HAP-1 (cell line): Measurements from ENCODE around the gene SSPN.

Source experiments
- DNase-seq, 2 experiments: peaks; one replicate each; pipeline ENCODE4 v3.0.0-alpha.2; 2016 to 2020; ENCODE audit warnings: low spot score in 2 of 2
- H3K27me3 ChIP-seq: fragments of 250-450 bp; sonication (Bioruptor Pico); 2 replicates; pipeline ENCODE4 v1.5.1; 2020; ENCODE audit warnings: low read depth, mild to moderate bottlenecking, moderate library complexity
- H3K36me3 ChIP-seq: fragments of 250-450 bp; sonication (Bioruptor Pico); replicated peaks from 2 replicates; pipeline ENCODE4 v1.5.1; 2020; ENCODE audit warnings: mild to moderate bottlenecking
- H3K4me1 ChIP-seq: fragments of 250-450 bp; sonication (Bioruptor Pico); 2 replicates; pipeline ENCODE4 v1.5.1; 2020; ENCODE audit warnings: mild to moderate bottlenecking
- H3K4me3 ChIP-seq: fragments of 250-450 bp; sonication (Bioruptor Pico); 2 replicates; pipeline ENCODE4 v1.5.1; 2020; ENCODE audit warnings: mild to moderate bottlenecking, moderate library complexity
- H3K9me3 ChIP-seq: fragments of 250-450 bp; sonication (Bioruptor Pico); 2 replicates; pipeline ENCODE4 v1.5.1; 2020; ENCODE audit warnings: mild to moderate bottlenecking, moderate library complexity
- in situ Hi-C: fragments of 300-500 bp; cut with MboI; formaldehyde crosslinking; loops from 3 replicates; pipeline ENCODE4 v1.14.3; 2020; ENCODE audit warnings: low sequenced_read_pairs, inconsistent platforms, mixed read lengths

SSPN gene

GRCh38 chr12:26282339-26282940 lies 87.1 kb downstream of the SSPN start:
- H3K9me3 ChIP-seq = no peaks in the 10 kb centered on the region
- DNase-seq = no peak
- H3K4me3 ChIP-seq = no peak overlapping the region
- no peaks in the 10 kb centered on the region; the same call in 1 of the 2 replicates for H3K4me1 ChIP-seq
- in situ Hi-C loops = no loop called here
- H3K36me3 ChIP-seq = no peaks in the 10 kb centered on the region
- H3K27me3 ChIP-seq = no peaks in the 10 kb centered on the region

GRCh38 chr12:26283046-26283445 lies 87.7 kb downstream of the SSPN start:
- Histone ChIP-seq H3K36me3 (no peaks in the 10 kb centered on the region), H3K9me3 (no peaks in the 10 kb centered on the region), H3K4me1 (no peaks in the 10 kb centered on the region; the same call in 1 of the 2 replicates), H3K27me3 (no peaks in the 10 kb centered on the region), H3K4me3 (no peak overlapping the region)
- in situ Hi-C loops = no loop called here
- no peak for DNase-seq

- DNase-seq = no peak
- in situ Hi-C loops = no loop called here
- H3K4me1 ChIP-seq = no peaks in the 10 kb centered on the region; the same call in 1 of the 2 replicates
- no peaks in the 10 kb centered on the region for H3K36me3 ChIP-seq
- H3K27me3 ChIP-seq = no peaks in the 10 kb centered on the region
- H3K9me3 ChIP-seq = no peaks in the 10 kb centered on the region
- H3K4me3 ChIP-seq = no peak overlapping the region
These were observed 88.2 kb downstream of the SSPN start for GRCh38 chr12:26283617-26284016.

GRCh38 chr12:26285401-26285800 lies 90.0 kb downstream of the SSPN start:
- H3K27me3 ChIP-seq = no peaks in the 10 kb centered on the region
- H3K4me1 ChIP-seq = no peaks in the 10 kb centered on the region; the same call in 1 of the 2 replicates
- in situ Hi-C loops = no loop called here
- no peak for DNase-seq
- no peaks in the 10 kb centered on the region for H3K9me3 ChIP-seq
- no peaks in the 10 kb centered on the region for H3K36me3 ChIP-seq
- no peak overlapping the region for H3K4me3 ChIP-seq

DNA sequence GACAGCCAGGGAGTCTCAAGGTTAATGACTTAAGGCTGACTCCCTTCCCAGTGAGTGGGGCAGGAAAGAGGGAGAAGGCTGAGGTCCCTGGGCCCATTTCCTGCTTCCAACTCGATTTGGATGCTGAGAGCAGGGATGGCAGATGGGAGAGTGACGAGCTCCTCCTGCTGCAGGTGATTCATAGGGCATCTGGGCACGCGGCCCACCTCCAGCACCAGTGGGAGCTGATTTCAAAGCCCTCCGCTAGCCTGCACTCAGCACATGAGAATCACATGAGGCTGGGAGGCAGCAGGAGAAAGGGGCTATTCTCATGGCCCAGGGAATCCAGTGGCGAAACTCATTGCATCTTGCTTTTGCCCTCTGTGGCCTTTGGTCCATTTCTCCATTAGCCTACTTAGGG lies 90.8 kb downstream of the SSPN start:
- in situ Hi-C loops = no loop called here
- H3K27me3 ChIP-seq = no peaks in the 10 kb centered on the region
- no peaks in the 10 kb centered on the region for H3K36me3 ChIP-seq
- H3K9me3 ChIP-seq = no peaks in the 10 kb centered on the region
- no peaks in the 10 kb centered on the region; the same call in 1 of the 2 replicates for H3K4me1 ChIP-seq
- no peak for DNase-seq
- no peak overlapping the region for H3K4me3 ChIP-seq

- Histone ChIP-seq H3K36me3 (no peaks in the 10 kb centered on the region), H3K4me1 (no peaks in the 10 kb centered on the region), H3K9me3 (no peaks in the 10 kb centered on the region), H3K27me3 (no peaks in the 10 kb centered on the region), H3K4me3 (no peak overlapping the region)
- in situ Hi-C loops = no loop called here
- no peak for DNase-seq
These were observed 92.5 kb downstream of the SSPN start for GRCh38 chr12:26287671-26288381.

- H3K4me3 ChIP-seq = no peak overlapping the region
- H3K27me3 ChIP-seq = no peaks in the 10 kb centered on the region
- peaks cover 12% of the 10 kb centered on the region for H3K4me1 ChIP-seq
- no peaks in the 10 kb centered on the region for H3K9me3 ChIP-seq
- in situ Hi-C loops = no loop called here
- no peaks in the 10 kb centered on the region for H3K36me3 ChIP-seq
- DNase-seq = no peak
These were observed 95.2 kb downstream of the SSPN start for GRCh38 chr12:26290565-26290964.

GRCh38 chr12:26292596-26292995 lies 97.2 kb downstream of the SSPN start:
- Histone ChIP-seq H3K36me3 (no peaks in the 10 kb centered on the region), H3K4me3 (no peak overlapping the region), H3K27me3 (no peaks in the 10 kb centered on the region), H3K4me1 (peaks cover 13% of the 10 kb centered on the region), H3K9me3 (no peaks in the 10 kb centered on the region)
- no peak for DNase-seq
- in situ Hi-C loops = no loop called here

GRCh38 chr12:26293612-26294011 lies 98.2 kb downstream of the SSPN start:
- H3K27me3 ChIP-seq = no peaks in the 10 kb centered on the region
- H3K9me3 ChIP-seq = no peaks in the 10 kb centered on the region
- peaks cover 13% of the 10 kb centered on the region for H3K4me1 ChIP-seq
- DNase-seq = no peak
- H3K4me3 ChIP-seq = no peak overlapping the region
- H3K36me3 ChIP-seq = no peaks in the 10 kb centered on the region
- in situ Hi-C loops = no loop called here

GRCh38 chr12:26295001-26295400 lies 99.6 kb downstream of the SSPN start:
- Histone ChIP-seq H3K4me3 (no peak overlapping the region), H3K4me1 (peaks cover 13% of the 10 kb centered on the region), H3K36me3 (no peaks in the 10 kb centered on the region), H3K27me3 (no peaks in the 10 kb centered on the region), H3K9me3 (no peaks in the 10 kb centered on the region)
- DNase-seq = peak; percentile 69 to 95
- in situ Hi-C loops = no loop called here

DNA sequence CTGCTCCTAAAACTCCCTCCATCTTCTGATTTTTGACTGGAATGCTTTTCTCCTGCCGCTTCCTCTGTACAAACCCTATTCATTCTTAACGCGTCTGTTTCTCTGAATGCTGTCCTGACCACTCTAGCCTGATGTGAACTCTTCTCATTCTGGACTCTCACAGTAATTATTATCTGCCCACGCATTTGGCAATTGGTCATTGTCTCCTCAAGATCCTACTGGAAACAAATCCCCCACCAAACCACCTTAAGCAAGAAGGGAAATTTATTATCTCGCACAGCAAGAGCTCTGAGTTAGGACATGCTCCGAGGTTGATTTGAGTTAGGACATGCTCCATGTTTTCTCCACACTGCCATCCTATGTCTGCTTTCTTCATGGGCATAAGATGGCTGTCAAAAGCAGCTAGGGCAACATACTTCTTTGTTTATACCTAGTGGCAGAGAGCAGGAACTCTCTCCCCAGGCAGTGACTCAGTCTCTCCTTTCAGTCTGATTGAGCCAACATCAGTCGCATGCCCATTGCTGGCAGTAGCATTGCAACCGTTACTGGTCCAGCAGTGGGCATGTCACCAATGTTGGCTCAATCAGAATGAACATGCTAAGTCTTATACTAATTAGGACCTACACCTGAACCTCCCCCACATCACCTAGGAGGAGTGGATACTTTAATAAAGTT lies 102.2 kb downstream of the SSPN start:
- Histone ChIP-seq H3K27me3 (no peaks in the 10 kb centered on the region), H3K9me3 (no peaks in the 10 kb centered on the region), H3K4me1 (peaks cover 13% of the 10 kb centered on the region), H3K4me3 (no peak overlapping the region), H3K36me3 (no peaks in the 10 kb centered on the region)
- in situ Hi-C loops = no loop called here
- no peak for DNase-seq

DNA sequence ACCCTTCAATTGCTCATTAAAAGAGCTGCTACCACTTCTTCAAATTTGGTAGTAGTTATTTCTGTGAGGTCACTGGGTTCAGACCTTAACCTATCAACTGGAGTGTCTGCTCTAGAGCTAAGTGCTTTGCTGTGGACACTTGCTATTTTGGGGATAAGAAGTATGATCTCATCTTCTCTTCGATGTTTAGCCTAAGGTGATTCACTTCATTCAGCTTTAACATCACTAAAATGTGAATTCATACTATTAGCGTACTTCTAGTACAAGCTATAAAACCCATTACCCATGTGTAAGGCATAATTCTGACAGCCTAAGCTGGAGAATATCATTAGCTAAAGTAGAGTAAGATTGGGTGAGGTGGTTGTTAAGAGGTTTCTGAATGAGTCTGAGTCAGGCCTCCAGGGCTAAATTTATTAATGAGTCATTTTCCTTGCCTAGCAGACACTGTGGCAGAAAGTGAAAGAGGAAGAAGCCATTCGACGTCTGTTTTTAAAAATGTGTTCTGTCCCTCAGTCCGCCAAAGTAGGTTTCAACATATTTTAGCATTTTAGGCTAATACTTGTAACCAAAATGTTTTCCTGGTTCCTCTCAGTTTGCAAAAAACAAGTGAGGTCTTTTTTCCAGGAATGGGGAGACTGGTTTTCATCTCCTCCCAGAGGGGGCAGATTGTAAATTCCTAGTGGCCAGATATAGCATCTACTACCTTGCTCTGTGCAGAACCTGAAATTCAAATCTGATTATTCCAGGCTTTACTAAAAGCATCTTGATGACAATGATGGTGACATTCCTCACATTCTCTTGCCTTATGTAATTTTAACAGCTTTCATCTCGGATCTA lies 103.6 kb downstream of the SSPN start:
- H3K36me3 ChIP-seq = no peaks in the 10 kb centered on the region

GRCh38 chr12:26299751-26300150 lies 104.4 kb downstream of the SSPN start:
- in situ Hi-C loops = no loop called here
- DNase-seq = no peak
- Histone ChIP-seq H3K27me3 (no peaks in the 10 kb centered on the region), H3K4me3 (no peak overlapping the region), H3K4me1 (peaks cover 7% of the 10 kb centered on the region), H3K36me3 (no peaks in the 10 kb centered on the region), H3K9me3 (no peaks in the 10 kb centered on the region)

More for the DNA sequence above, 103.6 kb downstream of the SSPN start:
- DNase-seq = peak in 1 of 2 experiments; percentile 14
- Histone ChIP-seq H3K27me3 (no peaks in the 10 kb centered on the region), H3K9me3 (no peaks in the 10 kb centered on the region), H3K4me3 (no peak overlapping the region), H3K4me1 (peaks cover 13% of the 10 kb centered on the region)
- in situ Hi-C loops = no loop called here
